ENCODE results near the gene DPP3.
"Not testable (repeated sequence)": the region's sequence is repeated elsewhere in the genome, so short reads cannot be mapped to it uniquely, and the experiment has no call there.

GRCh38 chr11:66440101-66440939 lies 39.9 kb upstream of the DPP3 start:
- not testable (repeated sequence) for TF ChIP-seq CTCF (IDR thresholded peaks at IDR 0.05 in 2 of 3, conservative IDR thresholded peaks at IDR 0.05 in 1 of 3; ENCODE audit: borderline replicate concordance in 1 of 3, insufficient read depth in 1 of 3, low read depth in 2 of 3, low read length in 2 of 3); JUND (IDR thresholded peaks at IDR 0.05); REST (IDR thresholded peaks at IDR 0.05; ENCODE audit: low read depth); POLR2A (IDR thresholded peaks at IDR 0.05; ENCODE audit: borderline replicate concordance, extremely low read depth, insufficient read depth, insufficient read length)
